H1 (cell line): ENCODE data around the gene CCT5. TPM values are rescaled to one million over a fixed set of nuclear protein-coding genes. Genes with fewer than 3 reads are reported as not detected.

ENCODE experiments used
- CTCF ChIA-PET: fragments of 300-600 bp; sonication (Branson Sonifier 250); formaldehyde crosslinking; loops from one replicate; lab custom pipeline; 2021; ENCODE audit not compliant: partially characterized antibody; lab: Charles Lee
- POLR2A ChIA-PET: fragments of 300-600 bp; sonication (Branson Sonifier 250); formaldehyde crosslinking; loops from one replicate; lab custom pipeline; 2021; ENCODE audit warnings: inconsistent platforms; ENCODE audit not compliant: partially characterized antibody; lab: Charles Lee
- DNase-seq, 2 experiments: peaks; one replicate each; pipeline versions ENCODE4 v3.0.0 to v3.0.0-alpha.2; 2010 to 2022; ENCODE audit warnings: low spot score in 2 of 2, low read depth in 1 of 2, mixed read lengths in 1 of 2
- FAIRE-seq: peaks from 2 replicates; lab custom pipeline; 2011; peaks lifted over from hg19 to GRCh38; lab: Jason Lieb, UNC
- H2AFZ ChIP-seq: 2 replicates; pipeline ENCODE4 v1.8.1; 2012; ENCODE audit warnings: low read length, inconsistent platforms
- H2AK5ac ChIP-seq: 2 replicates; pipeline ENCODE4 v1.6.1; 2013; ENCODE audit warnings: low read depth, low read length
- H2BK120ac ChIP-seq: replicated peaks from 2 replicates; pipeline ENCODE3; 2013; ENCODE audit warnings: low read depth, low read length, inconsistent platforms
- H2BK12ac ChIP-seq: 2 replicates; pipeline ENCODE4 v1.6.1; 2013; ENCODE audit warnings: low read depth, low read length
- H2BK15ac ChIP-seq: 2 replicates; pipeline ENCODE4 v1.6.1; 2013; ENCODE audit warnings: low read length
- H2BK20ac ChIP-seq: 2 replicates; pipeline ENCODE4 v1.6.1; 2013; ENCODE audit warnings: low read length
- H2BK5ac ChIP-seq: 2 replicates; pipeline ENCODE4 v1.6.1; 2013; ENCODE audit warnings: low read depth, low read length
- H3K14ac ChIP-seq: 2 replicates; pipeline ENCODE4 v1.6.1; 2013; ENCODE audit warnings: inconsistent platforms; ENCODE audit not compliant: insufficient read length
- H3K18ac ChIP-seq: 2 replicates; pipeline ENCODE4 v1.6.1; 2013; ENCODE audit warnings: low read length; ENCODE audit errors: extremely low read depth
- H3K23ac ChIP-seq: 2 replicates; pipeline ENCODE4 v1.6.1; 2013; ENCODE audit warnings: inconsistent platforms; ENCODE audit not compliant: insufficient read length
- H3K23me2 ChIP-seq: 2 replicates; pipeline ENCODE4 v1.6.1; 2013; ENCODE audit warnings: low read depth, low read length
- H3K27ac ChIP-seq: 2 replicates; pipeline ENCODE4 v1.6.1; 2011; ENCODE audit warnings: low read depth, low read length, inconsistent platforms
- H3K27me3 ChIP-seq, 4 experiments: replicated peaks in 1 of 4; 1 replicate in 1 of 4; 2 replicates in 3 of 4; pipeline versions ENCODE4 v1.6.1 to v1.8.1; 2011 to 2013; ENCODE audit warnings: low read length in 3 of 4, mild to moderate bottlenecking in 3 of 4, inconsistent platforms in 2 of 4, mixed read lengths in 2 of 4, moderate library complexity in 1 of 4; ENCODE audit not compliant: control insufficient read depth in 3 of 4, insufficient read depth in 3 of 4; ENCODE audit errors: extremely low read depth in 1 of 4
- H3K36me3 ChIP-seq, 4 experiments: 2 replicates each; pipeline versions ENCODE4 v1.6.1 to v1.8.1; 2011 to 2013; ENCODE audit warnings: mild to moderate bottlenecking in 4 of 4, low read length in 3 of 4, moderate library complexity in 2 of 4, control low read depth in 1 of 4, inconsistent platforms in 1 of 4; ENCODE audit not compliant: insufficient read depth in 4 of 4, control insufficient read depth in 2 of 4
- H3K4ac ChIP-seq: replicated peaks from 2 replicates; pipeline ENCODE3; 2013; ENCODE audit warnings: low read length, low read depth, mixed read lengths, inconsistent platforms; ENCODE audit not compliant: insufficient read length
- H3K4me1 ChIP-seq, 4 experiments: replicated peaks in 1 of 4; 1 replicate in 1 of 4; 2 replicates in 3 of 4; pipeline versions ENCODE4 v1.6.1 to v1.8.1; 2011 to 2013; ENCODE audit warnings: low read length in 3 of 4, inconsistent platforms in 2 of 4, mixed read lengths in 1 of 4; ENCODE audit not compliant: insufficient read depth in 4 of 4, control insufficient read depth in 3 of 4
- H3K4me2 ChIP-seq, 2 experiments: 2 replicates each; pipeline versions ENCODE4 v1.6.1 to v1.8.1; 2011 to 2013; ENCODE audit warnings: low read depth in 2 of 2, low read length in 2 of 2, control low read depth in 1 of 2, inconsistent platforms in 1 of 2, mild to moderate bottlenecking in 1 of 2; ENCODE audit not compliant: insufficient read depth in 1 of 2
- H3K4me3 ChIP-seq, 4 experiments: fragments of 200-600, 300-600 bp in 1 of 4; sonication (generic), shearing (Covaris generic), sonication (Bioruptor Twin) in 1 of 4; 2 replicates each; pipeline versions ENCODE4 v1.5.1 to v1.8.1; 2011 to 2016; ENCODE audit warnings: low read length in 4 of 4, low read depth in 3 of 4, control low read depth in 2 of 4, inconsistent platforms in 2 of 4, mild to moderate bottlenecking in 2 of 4, mixed read lengths in 1 of 4, moderate library complexity in 1 of 4; ENCODE audit not compliant: insufficient read depth in 2 of 4; ENCODE audit errors: extremely low read depth in 1 of 4
- H3K56ac ChIP-seq: replicated peaks from 2 replicates; pipeline ENCODE3; 2013; ENCODE audit warnings: low read depth, mild to moderate bottlenecking, mixed read lengths, low read length, inconsistent platforms; ENCODE audit not compliant: insufficient read length
- H3K79me1 ChIP-seq: 2 replicates; pipeline ENCODE4 v1.6.1; 2013; ENCODE audit warnings: low read depth, low read length, control low read depth
- H3K79me2 ChIP-seq, 2 experiments: 2 replicates each; pipeline versions ENCODE4 v1.6.1 to v1.8.1; 2012 to 2013; ENCODE audit warnings: low read length in 2 of 2, mild to moderate bottlenecking in 2 of 2, inconsistent platforms in 1 of 2; ENCODE audit not compliant: insufficient read depth in 2 of 2, control insufficient read depth in 1 of 2
- H3K9ac ChIP-seq, 4 experiments: replicated peaks in 1 of 4; 1 replicate in 1 of 4; 2 replicates in 3 of 4; pipeline versions ENCODE4 v1.6.1 to v1.8.1; 2011 to 2013; ENCODE audit warnings: low read depth in 3 of 4, low read length in 3 of 4, control low read depth in 2 of 4, mild to moderate bottlenecking in 2 of 4, moderate library complexity in 2 of 4, inconsistent platforms in 1 of 4; ENCODE audit errors: extremely low read depth in 1 of 4
- H3K9me3 ChIP-seq, 2 experiments: 2 replicates each; pipeline versions ENCODE4 v1.6.1 to v1.8.1; 2012 to 2013; ENCODE audit warnings: mild to moderate bottlenecking in 2 of 2, moderate library complexity in 2 of 2, control low read depth in 1 of 2, inconsistent platforms in 1 of 2, low read depth in 1 of 2, low read length in 1 of 2, mixed read lengths in 1 of 2; ENCODE audit not compliant: insufficient read depth in 2 of 2
- H4K20me1 ChIP-seq, 2 experiments: replicated peaks in 1 of 2; 2 replicates each; pipeline versions ENCODE3 to v1.8.1; 2011 to 2013; ENCODE audit warnings: inconsistent platforms in 2 of 2, low read length in 2 of 2, mild to moderate bottlenecking in 1 of 2; ENCODE audit not compliant: insufficient read depth in 2 of 2, control insufficient read depth in 1 of 2
- H4K5ac ChIP-seq: 2 replicates; pipeline ENCODE4 v1.6.1; 2013; ENCODE audit warnings: low read length, low read depth, mixed read lengths, inconsistent platforms; ENCODE audit not compliant: insufficient read length
- H4K8ac ChIP-seq: 2 replicates; pipeline ENCODE4 v1.8.0; 2013; ENCODE audit warnings: mild to moderate bottlenecking, moderate library complexity, low read length, inconsistent platforms; ENCODE audit not compliant: insufficient read depth; ENCODE audit errors: extremely low read depth
- H4K91ac ChIP-seq: replicated peaks from 2 replicates; pipeline ENCODE3; 2013; ENCODE audit warnings: low read length, mixed read lengths, inconsistent platforms; ENCODE audit not compliant: insufficient read length
- BCL11A ChIP-seq, 2 experiments: IDR thresholded peaks; one replicate each; pipeline ENCODE4 v1.6.1; 2011; ENCODE audit warnings: low read depth in 2 of 2, low read length in 2 of 2, mild to moderate bottlenecking in 2 of 2
- KDM1A ChIP-seq: fragments of 200-600, 300-600 bp; sonication (generic); IDR thresholded peaks from 2 replicates; pipeline ENCODE4 v1.7.1; 2016; ENCODE audit warnings: mild to moderate bottlenecking, low read length, borderline replicate concordance
- MAX ChIP-seq: IDR thresholded peaks from 2 replicates; pipeline ENCODE4 v1.6.1; 2012; ENCODE audit warnings: inconsistent platforms
- POLR2A ChIP-seq, 2 experiments: IDR thresholded peaks; 1 replicate in 1 of 2; 2 replicates in 1 of 2; pipeline ENCODE4 v1.6.1; 2011; ENCODE audit warnings: low read depth in 2 of 2, low read length in 2 of 2, mild to moderate bottlenecking in 2 of 2; ENCODE audit errors: control extremely low read depth in 1 of 2
- SIN3A ChIP-seq, 2 experiments: IDR thresholded peaks in 1 of 2; conservative IDR thresholded peaks in 1 of 2; 2 replicates each; pipeline ENCODE4 v1.6.1; 2011 to 2012; ENCODE audit warnings: low read length in 2 of 2, improper control_type of control experiment in 1 of 2, low read depth in 1 of 2, mild to moderate bottlenecking in 1 of 2
- WGBS, 2 experiments: shearing (Covaris generic) in 1 of 2; methylation state at CpG; one replicate each; pipeline versions ENCODE4 v1.1.6 to v1.1.7; 2013 to 2015; ENCODE audit warnings: low lambda C conversion rate in 2 of 2, mixed read lengths in 2 of 2, inconsistent platforms in 1 of 2, low coverage in 1 of 2, missing lambda C conversion rate in 1 of 2; ENCODE audit not compliant: insufficient replicate concordance in 2 of 2, insufficient coverage in 1 of 2, insufficient read length in 1 of 2; ENCODE audit errors: extremely low coverage in 1 of 2, missing lambda C conversion rate in 1 of 2; 5-methylcytosine and 5-hydroxymethylcytosine counted together
- polyA plus RNA-seq, 7 experiments: library from polyadenylated mRNA; depleted of rRNA in 3 of 7; stranded (reverse) in 5 of 7; unstranded in 2 of 7; fragments of >200 nt in 5 of 7; fragments of 200-250 nt in 2 of 7; gene quantifications; 1 replicate in 5 of 7; 2 replicates in 1 of 7; 4 replicates in 1 of 7; pipeline versions ENCODE4 v1.2.1 to v1.2.3, GENCODE V29; 2011 to 2013; ENCODE audit warnings: missing spikeins in 2 of 7, mixed read lengths in 2 of 7
- total RNA-seq: library from RNA; stranded (reverse); fragmentation: NEBNext Ultra II Directional; extraction: Animal tissue kit (Norgen Biotek cat#: 25700); gene quantifications from 2 replicates; pipeline ENCODE4 v1.2.1, GENCODE V29; 2021

CCT5 gene
- total and polyA plus RNA-seq, 2 of the 8 experiments (the other 6 are each of a cell fraction or from before 2014, with no cell fraction given): 425 to 549 TPM

GRCh38 chr5:10261065-10261464 lies 11.0 kb downstream of the CCT5 start:
- Histone ChIP-seq H3K4me2 (no peak overlapping the region), H2AK5ac (no peak overlapping the region), H3K27ac (no peak overlapping the region), H4K91ac (no peak overlapping the region), H2AFZ (no peak overlapping the region), H3K23ac (no peak overlapping the region), H3K4me1 (no peaks in the 10 kb centered on the region), H4K5ac (no peak overlapping the region), H2BK12ac (no peak overlapping the region), H2BK20ac (no peak overlapping the region), H3K9ac (no peak overlapping the region), H4K20me1 (peaks cover 5 to 24% of the 10 kb centered on the region in 2 experiments), H3K27me3 (no peaks in the 10 kb centered on the region), H2BK15ac (no peak overlapping the region), H3K9me3 (no peaks in the 10 kb centered on the region), H2BK5ac (no peak overlapping the region), H3K36me3 (peaks cover 59 to 98% (median 91%) of the 10 kb centered on the region in 4 experiments), H3K56ac (no peak overlapping the region), H3K23me2 (no peaks in the 10 kb centered on the region), H3K14ac (no peak overlapping the region), H2BK120ac (no peak overlapping the region), H3K4ac (no peak overlapping the region), H3K18ac (no peak overlapping the region), H4K8ac (peak overlapping the region; percentile 63; the same call in 1 of the 2 replicates), H3K79me1 (peaks cover 5% of the 10 kb centered on the region; the same call in 1 of the 2 replicates), H3K4me3 (no peak overlapping the region), H3K79me2 (peaks cover 0 to 10% of the 10 kb centered on the region in 2 experiments; a peak in 2 of 4 replicates)
- 82% methylated on average over 9 of the region's 9 CpGs; no CpG with 5 or more reads in 1 of the 2 experiments for WGBS, 2 experiments
- POLR2A ChIA-PET: interaction anchor here (0.8 to 9.4 kb wide), 4 partner anchors 9 to 19 kb away, joined by 3 to 128 read pairs (median 3); partner anchors contain the start of genes ATPSCKMT and CCT5
- no peak for DNase-seq
- CTCF ChIA-PET: interaction anchor here (1.6 kb wide), 1 partner anchor 23 kb away, joined by 5 read pairs; no protein-coding TSS in a partner anchor
- FAIRE-seq: no peak
- TF ChIP-seq KDM1A (no peak), SIN3A (conservative IDR thresholded peaks at IDR 0.05 in 1 of 2, IDR thresholded peaks at IDR 0.05 in 1 of 2; ENCODE audit: low read depth in 1 of 2, low read length in 2 of 2) (no peak), MAX (no peak), POLR2A (IDR thresholded peaks at IDR 0.05; ENCODE audit: control extremely low read depth in 1 of 2, low read depth in 2 of 2, low read length in 2 of 2) (0 out of 3 replicates have a peak, but pooled peaks of 1 of the 2 experiments have one; percentile 14), BCL11A (IDR thresholded peaks at IDR 0.05; ENCODE audit: low read depth in 2 of 2, low read length in 2 of 2) (no peak)
